Embryonic facial prominence (tissue), 1 donor: ENCODE results near the gene ZBTB43.

Source experiments
- DNase-seq: peaks from one replicate; pipeline ENCODE4 v3.0.0-alpha.2; 2016; ENCODE audit errors: extremely low spot score

The ZBTB43 gene

DNA sequence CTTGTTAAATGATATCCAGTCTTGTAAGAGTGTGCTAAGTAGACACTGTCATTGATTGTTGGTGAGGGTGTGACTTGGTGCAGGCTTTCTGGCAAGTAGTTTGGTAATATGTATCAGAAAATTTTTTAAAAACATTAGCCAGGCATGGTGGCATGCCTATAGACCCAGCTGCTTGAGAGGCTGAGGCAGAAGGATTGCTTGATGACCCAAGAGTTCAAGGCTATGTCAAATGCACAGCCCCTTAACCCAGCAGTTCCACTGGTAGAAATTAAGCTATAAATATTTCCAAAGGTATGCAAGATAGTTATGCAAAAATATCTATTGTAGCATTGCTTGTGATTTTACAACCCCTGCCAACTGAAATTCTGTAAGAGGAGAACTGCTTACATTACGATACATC lies 24.2 kb downstream of the ZBTB43 start:
- DNase-seq, result no peak

DNA sequence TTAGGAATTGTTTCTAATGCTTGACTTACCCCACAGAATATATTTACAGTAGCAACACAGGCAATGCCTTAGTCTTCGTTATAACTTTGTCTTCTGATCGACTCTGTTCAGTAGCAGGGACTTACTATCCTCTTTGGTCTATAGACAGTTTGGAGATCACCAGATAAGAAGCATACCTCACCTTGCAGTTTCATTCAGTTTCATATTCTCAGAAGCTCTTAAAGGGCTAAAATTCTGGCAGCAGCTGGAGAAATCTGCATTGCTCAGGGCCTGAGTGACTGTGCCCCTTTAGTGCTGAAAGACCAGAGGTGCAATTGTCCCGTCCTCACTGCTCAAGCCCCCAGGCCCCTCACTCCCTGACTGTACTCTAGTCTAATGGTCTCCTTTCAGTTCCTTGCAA lies 26.0 kb downstream of the ZBTB43 start:
- no peak for DNase-seq

DNA sequence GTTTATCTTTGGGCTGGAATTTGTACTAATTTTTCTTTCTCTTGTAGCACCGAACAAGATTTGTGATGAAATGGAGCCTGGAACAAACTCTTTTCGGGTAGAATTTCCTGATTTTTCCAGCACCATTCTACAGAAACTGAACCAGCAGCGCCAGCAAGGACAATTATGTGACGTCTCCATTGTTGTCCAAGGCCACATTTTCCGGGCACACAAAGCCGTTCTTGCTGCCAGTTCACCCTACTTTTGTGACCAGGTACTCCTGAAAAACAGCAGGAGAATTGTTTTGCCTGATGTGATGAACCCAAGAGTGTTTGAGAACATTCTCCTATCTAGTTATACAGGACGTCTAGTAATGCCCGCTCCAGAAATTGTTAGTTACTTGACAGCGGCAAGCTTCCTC lies 27.6 kb downstream of the ZBTB43 start:
- DNase-seq, result no peak

DNA sequence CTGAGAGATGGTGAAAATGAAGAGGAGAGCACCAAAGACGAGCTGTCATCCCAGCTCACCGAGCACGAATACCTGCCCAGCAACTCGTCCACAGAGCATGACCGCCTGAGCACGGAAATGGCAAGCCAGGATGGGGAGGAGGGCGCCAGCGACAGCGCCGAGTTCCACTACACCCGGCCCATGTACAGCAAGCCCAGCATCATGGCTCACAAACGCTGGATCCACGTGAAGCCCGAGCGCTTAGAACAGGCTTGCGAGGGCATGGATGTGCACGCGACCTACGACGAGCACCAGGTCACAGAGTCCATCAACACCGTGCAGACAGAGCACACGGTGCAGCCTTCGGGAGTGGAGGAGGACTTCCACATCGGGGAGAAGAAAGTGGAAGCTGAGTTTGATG lies 28.2 kb downstream of the ZBTB43 start:
- DNase-seq, result no peak

DNA sequence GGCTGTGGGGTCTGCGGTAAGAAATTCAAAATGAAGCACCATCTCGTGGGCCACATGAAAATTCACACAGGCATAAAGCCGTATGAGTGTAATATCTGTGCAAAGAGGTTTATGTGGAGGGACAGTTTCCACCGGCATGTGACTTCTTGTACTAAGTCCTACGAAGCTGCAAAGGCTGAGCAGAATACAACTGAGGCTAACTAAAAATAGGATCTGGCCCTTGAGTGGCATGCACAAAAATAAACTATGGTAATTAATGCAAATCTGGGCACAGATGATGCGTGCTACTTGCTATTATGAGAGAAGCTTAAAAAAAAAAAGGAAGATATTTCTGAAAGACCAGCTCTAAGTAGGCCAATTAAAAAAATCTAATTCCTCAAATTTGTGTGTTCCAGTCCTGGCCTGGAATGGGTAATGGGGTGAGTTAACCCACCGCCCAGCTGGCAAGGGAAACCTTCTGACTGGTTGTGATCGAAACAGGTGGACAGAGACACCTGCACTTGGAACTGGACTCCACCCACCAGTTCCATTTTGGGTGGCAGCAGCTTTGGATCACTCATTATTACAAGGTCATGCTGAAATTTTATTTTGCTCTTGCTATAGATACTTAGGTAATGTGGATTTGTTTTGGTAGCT lies 29.0 kb downstream of the ZBTB43 start:
- DNase-seq, result no peak

DNA sequence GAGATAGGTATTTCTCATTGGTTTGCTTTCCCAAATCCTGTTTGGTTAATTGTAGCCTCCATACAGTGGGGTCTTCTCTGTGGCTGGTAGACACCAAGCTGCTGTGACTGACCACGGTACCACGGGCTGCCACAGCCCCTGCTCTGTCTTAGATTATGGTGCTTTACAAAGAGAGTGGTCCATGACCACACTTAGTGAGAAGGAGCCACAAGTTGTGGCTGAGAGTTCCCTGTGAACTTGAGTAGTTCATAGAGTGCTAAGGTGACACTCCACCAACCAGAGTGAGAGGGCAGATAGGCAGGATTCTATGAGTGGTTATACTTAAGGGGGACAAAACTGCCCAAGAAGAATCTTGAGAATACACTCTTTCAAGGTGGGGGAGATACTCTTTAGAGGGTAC lies 29.8 kb downstream of the ZBTB43 start:
- DNase-seq, result no peak

DNA sequence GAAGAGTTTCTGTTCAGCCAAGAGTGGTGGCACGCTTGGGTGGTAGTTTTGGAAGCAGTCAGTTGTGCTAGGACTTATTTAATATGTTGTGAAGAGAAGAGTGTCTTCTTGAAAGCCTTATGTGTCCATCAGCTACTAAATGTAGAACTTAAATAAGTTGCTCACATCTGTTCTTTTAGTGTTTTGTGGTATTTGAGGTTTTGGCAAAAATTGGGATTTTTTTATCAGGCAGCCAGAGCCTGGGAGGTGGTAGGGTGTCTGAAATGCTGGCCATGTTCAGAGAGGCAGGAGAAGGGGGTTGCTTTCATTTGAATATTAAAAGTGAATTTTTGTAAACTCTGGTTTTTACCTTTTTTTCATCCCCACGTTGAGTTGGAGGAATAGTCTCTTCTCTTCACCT lies 31.4 kb downstream of the ZBTB43 start:
- DNase-seq, result no peak

DNA sequence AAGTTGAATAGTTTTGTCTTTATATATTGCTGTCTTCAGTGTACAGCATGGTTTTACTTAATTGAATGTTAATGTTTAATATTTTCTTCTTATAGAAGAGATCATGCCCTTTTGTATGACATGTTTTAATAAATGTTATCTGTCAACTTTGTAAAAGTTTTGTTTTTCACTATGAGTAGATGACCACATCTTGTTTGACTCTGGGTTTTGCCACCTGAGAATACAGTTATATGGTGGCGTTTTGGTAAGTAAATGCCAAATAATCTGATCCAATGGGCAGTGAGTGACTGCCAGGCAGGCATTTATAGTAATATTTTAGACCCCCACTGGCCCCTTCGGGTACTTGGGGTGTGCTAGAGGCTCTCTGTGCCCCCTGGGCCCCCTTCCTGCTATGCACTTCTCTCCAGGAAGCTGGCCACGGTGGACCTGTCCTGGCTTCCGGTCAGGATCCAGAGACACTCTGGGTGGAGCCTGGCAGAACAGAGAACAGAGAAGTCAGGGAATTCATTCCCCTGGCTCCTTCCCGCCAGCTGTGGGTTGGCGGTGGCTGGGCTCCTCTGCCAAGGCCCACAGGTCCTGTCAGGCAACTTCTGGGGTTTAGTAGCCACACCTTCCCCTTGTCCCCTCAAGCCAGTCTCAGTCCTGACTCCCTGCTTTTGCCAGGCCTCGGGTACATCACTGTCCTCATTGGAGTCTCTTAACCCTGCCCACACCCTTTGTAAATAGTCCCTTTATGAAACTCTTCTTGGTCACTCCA lies 33.4 kb downstream of the ZBTB43 start:
- DNase-seq, result no peak

DNA sequence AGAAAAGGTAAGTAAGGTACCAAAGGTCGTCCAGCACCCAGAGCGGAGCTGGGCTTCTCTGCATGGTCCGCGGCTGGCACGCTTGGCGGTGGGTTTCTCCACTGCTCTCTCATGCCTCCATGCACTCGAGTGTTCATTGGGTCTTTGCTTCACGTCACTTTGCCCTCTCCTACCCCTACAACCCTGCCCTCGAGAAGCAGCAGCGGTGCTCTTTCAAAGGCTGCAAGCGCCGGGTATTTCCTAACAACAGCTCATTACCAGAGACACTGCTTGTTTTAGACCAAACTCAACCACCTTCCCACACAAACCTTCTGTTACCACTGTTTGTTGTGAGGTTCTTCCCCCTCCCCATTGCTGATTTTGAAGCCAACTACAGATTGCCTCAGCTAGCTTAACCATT lies 34.1 kb downstream of the ZBTB43 start:
- DNase-seq, result no peak

DNA sequence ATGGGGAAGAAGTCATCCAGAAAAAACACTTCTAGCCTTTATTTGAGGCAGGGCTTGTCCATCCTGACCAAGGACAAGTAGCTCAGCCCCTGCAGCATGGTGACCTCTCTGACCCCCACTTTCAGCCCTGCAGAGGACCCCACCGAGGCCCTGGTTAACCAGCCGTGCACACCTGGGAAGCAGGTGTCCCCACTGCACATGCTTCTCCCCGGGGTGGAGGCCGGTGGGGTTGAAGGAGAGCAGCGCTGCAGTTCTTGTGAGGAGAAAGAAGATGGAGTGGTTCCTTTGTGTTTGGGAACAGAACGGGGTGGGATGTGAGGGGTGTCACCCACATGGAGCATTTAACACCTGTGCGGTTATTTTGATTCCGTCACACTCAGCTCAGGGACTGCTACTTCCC lies 34.5 kb downstream of the ZBTB43 start:
- DNase-seq, result no peak

DNA sequence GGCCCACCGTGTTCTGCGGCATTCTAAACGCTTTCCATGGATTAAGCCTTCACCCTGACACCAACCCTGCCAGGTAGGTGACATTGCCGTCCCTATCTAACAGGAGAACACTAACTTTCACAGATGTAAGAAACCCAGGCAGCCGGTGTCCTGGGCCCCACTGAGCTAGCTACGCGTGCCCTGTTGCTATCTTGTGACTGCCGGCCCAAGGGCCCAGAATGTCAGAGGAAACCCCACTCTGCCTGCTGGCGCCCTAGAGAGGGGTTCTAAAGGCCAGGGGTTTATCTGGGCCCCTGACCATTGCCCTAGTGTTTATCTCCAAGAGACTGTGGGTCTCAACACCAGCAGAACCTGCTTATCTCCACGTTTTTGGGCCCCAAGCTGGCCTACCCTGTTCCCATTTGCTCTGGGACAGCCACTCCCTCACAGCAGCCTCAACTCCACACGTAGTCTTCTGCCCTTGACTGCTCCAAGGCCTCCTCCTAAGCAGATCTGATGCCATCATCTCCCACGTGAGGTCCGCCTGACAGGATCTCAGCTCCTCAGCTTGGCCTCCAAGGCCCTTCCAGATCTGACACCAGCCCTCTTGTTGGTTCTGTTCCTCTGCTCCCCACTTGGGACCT lies 37.5 kb downstream of the ZBTB43 start:
- DNase-seq, result no peak

DNA sequence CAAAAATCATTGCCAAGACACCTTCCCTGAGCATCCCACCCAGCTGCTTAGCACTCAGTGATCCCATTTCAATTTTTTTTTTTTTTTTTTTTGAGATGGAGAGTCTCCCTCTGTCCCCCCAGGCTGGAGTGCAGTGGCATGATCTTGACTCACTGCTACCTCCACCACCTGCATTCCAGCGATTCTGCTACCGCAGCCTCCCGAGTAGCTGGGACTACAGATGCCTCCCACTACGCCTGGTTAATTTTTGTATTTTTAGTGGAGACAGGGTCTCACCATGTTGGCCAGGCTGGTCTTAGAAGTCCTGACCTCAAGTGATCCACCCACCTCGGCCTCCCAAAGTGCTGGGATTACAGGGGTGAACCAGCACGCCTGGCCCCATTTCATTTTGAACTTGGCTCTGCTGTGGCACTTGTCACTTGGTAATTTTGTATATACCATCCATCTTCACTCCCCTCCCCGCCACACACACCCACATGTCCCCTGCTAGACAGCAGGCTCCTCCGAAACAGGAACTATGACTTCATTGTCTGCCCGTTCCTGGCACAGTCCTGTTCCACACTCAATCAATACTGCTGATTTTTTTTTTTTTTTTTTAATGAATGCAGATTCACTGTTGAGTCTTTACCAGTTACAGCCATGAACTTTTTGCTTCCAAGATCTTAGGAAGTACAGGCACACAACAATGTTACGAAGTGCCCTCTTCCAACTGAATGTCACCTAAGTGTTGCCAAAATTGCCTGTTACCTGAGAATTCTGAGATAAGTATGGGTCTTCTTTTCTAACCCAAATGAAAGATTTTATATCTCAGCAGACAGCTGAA lies 38.3 kb downstream of the ZBTB43 start:
- DNase-seq, result no peak

DNA sequence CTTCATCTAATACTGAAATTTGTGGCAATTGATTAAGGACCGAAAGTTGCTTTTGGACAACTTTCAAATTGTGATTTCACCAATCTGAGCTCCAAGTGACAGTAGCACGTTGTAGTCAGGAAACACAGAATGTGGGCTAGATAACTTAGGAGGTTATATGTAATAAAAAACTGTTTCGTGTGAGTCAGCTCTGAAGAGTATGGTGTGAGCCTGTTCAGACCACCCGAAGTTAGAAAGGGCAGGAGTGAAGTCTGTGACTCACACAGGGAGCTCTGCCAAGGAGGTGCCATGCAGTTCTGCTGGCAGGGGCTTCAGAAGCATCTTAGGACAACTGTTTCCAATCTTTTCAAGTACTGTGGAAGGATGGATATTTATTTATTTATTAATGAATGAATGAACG lies 39.2 kb downstream of the ZBTB43 start:
- DNase-seq, result no peak

DNA sequence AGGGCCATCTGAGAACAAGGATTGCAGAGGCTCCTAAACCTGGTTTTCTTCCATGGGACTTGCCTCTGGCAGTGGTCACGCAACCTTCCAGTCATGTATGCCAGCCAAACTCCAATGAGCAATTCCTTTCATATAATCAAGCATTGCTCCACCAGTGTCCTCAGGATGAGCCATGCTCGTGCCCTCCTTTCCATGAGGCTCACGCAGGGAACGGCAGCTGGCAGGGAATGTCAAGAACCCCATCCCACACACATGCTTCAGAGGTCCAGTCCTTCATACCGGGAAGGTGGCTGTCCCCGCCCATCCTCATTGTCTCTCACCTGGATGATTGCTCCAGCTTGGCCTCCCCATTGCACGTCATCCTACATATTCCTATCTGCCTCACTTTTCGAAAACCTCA lies 42.2 kb downstream of the ZBTB43 start:
- DNase-seq, result no peak

DNA sequence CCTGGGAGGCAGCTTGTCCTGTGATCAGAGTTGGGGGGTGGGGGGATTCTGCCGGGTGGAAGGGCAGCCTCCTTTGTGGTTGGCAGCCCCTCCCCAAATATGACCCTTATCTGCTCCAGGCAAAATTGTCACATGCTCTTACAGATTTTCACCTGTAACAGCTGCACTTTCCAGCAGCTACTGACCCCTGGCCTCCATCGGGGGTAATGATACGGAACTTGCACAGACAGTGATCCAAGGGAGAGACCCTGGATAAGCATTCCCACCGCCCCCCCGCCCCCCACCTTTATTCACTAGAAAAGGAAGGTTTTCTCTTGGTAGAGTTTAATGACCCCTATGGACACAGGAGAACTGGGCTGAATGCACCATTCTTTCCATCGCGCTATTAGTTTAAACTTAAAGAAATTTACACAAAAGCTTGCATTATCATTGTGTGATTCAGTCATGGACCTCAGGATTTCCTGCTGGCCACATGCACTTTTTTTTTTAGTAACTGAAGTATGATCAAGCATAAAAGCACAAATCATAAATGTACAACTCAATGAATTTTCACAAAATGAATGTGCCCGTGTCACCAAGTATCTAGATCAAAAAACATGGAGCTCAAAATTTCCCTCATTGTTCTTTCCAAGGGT lies 44.9 kb downstream of the ZBTB43 start:
- no peak for DNase-seq

DNA sequence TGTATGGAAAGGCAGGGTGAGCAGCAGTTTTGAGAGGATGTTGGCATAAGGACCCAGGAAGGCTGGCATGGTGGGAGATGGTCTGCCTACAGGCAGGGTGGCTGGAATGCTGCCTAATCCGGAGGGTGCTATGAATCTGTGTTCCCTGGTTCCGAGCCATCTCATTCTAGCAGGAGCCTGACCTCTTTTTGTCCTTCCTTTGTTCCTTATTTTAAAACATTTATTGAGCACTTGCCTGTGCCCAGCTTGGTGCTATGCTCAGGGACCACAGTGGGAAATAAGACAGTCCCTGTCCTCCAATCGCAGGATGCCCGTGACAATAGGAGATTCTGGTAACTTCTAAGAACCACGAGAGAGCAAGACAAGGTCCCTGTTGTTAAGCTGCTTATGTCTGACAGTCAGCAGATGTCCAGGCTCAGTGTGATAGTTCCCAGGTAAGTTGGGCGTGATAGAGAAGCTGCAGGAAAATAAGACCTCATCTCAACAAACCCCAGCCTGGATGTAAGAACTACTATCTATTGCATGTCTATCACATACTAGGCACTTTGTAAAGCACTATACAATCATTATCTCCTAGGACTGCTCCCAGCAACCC lies 46.5 kb downstream of the ZBTB43 start:
- DNase-seq, result no peak

DNA sequence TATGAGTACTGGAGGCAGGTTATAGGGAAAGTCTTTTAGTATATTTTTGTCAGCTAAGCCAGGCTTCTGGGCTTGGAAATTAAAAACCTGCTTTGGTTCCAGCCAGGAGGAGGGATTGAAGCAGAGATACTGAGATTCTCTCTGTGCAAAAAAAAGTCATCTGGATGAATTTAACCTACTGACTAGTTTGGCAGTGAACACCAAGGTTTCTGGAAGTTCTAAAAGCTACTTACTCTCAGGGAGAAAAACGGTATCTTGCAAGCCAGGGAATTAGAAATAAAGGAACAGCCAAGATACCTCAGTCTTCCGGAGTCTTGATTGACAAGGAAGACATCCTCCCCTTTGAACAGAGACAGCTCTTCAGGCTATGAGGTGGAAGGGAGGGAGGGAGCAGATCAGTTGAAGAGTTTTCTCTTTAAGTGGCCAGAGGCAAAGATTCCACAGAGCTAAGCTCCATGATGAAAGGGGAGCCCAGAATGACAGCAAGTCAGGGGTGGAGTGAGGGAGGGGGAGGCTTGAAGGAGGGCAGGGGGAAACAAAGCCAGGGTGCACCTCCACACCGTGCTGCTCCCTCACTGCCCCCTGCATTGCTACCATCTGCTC lies 47.3 kb downstream of the ZBTB43 start:
- no peak for DNase-seq

DNA sequence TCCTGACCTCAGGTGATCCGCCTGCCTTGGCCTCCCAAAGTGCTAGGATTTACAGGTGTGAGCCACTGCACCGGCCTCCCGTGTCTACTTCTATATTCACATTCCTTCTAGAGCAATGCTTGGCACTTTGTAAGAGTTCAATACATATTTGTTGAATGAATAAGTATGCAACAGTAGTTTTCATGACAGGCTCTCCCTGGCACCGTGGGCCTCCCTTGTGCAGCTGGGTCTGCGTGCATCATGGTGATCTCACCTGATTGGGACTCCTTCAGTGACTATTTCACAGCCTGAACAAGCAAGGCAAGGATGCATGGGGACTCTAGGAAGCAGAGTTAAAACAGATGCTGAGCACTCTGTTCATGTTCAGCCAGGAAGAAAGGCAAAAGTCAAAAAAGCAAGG lies 48.8 kb downstream of the ZBTB43 start:
- no peak for DNase-seq

DNA sequence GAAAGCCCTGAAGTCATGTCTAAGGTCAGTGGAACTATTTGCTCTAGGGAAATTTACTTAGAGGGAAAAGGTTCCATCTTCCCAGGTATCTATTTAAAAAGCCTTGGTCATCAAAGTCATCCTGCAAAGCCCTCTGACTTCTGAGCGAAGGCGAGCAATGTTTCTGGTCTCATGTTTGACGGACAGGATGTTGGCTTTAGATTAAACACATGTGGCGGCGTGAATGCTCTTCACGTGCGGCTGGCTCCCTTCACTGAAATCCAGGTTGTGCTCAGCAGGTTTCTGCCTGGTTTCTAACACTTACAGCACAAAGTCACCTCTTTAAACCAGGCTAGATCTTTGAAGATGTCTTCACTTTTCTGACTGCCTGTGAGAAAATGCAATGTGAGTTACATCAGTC lies 49.9 kb downstream of the ZBTB43 start:
- DNase-seq, result no peak

DNA sequence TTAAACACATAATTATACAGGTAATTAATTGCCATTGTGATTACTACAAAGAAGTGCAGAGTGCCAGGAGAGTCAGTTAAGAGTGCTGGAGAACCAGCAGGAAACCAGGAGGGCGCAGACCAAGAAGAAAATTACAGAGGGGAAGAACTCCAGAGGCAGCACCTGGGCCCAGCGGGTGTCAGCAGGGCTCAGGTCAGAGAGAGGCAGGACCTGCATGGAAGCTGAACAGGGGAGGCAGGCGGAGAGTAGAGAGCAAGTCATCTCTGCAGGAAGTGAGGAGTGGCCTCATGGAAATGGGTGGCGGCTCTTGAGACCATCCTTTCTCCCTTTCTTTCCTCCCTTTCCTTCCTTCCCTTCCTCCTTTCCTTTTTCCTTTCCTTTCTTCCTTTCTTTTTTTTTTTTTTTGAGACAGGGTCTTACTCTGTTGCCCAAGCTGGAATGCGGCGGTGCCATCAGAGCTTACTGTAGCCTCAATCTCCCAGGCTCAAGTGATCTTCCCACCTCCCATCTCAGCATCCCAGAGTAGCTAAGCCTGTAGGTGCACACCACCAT lies 51.6 kb downstream of the ZBTB43 start:
- DNase-seq, result no peak
